Measurements from ENCODE around the gene WNT7B. TPM values are rescaled to one million over a fixed set of nuclear protein-coding genes. Genes with fewer than 3 reads are reported as not detected.

The WNT7B gene
- total RNA-seq, 6 donors from 2014 or later, result 5.2 to 15.6 (median 8.8) TPM

DNA sequence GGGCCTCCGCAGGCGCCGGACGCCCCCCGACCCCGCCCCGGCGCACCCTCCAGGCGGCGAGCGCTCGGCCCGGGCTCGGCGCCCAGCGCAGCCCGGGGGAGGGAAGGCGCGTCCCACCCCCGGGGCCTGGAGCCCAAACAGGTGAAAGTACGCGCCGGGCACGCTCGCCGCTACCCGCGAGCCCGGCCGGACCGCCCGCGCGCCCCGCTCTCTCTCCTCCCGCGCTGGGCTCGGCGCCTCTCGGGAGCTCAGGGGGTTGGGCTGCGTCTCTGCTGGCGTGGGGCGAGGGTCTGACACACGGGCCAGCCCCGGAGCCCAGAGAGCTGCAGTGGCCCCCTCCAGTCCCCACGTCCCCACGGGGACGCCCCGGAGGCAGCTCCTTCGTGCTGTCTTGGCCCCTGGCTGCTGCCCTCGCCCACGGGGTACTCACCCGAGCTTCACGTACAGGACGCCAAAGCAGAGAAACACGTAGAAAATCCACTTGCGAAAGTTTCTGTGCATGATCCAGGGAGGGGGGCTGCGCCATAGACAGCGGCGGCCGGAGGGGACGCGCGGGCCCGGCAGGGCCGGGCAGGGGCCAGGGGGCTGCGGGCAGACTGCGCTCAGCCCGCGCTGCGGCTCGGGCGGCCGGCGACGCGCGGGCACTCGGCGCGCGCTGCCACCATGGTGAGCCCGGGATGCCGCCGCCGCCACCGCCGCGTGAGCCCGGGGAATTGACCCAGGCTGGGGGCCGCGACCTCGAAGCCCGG lies 534 bp downstream of the WNT7B start:
- DNase-seq, result peak in 1 of 2 donors; percentile 87

DNA sequence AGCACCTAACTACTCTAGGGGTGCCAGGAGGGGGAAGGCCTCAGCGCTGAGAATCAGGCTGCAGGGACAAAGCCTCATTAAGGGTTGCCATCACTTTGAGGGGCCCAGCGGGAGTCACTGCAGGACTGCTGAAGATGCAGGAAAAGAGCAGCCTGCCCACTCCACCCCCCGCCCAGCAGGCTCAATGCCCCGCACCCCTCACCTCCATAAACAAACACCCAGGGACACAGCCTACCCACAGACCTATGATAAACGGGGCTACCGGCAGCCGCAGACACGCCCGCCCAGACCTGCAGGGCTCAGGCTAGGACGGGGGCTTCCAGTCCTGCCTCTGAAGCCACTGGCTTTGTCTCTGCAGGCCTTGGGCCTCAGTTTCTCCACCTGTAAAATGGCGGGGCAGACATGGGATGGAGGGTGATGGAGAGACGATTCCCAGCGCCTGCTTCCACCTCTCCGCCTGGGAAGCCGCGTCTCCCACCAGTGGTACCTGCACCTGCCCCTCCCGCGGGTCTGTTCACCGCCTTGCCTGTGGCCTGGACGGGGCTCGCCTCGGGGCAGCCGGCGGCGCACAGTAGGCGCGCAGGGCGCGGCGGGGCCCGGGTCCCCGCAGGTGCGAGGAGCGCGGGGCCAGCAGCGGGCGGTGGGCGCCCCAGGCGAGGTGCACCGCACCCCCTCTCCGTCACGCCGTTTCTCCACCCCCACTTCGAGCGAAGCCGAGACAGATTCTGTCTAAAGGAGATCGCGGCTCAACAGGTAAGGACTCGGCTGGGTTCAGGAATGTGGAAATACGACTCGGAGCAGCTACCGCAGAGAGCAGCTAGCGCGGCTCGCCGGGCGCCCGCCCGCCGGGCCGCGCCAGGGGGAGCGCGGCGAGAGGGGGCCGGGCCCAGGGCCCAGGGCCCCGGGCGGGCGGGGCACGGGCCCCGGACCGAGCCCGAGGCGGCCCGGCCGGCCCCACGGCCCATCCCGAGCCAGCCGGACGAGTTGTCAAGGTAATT lies 1.5 kb downstream of the WNT7B start:
- Histone ChIP-seq H3K4me3 (peak overlapping the region in 3 of 4 donors; percentile 49 to 53 (median 52)), H3K4me1 (peaks cover 42 to 77% (median 51%) of the 10 kb centered on the region in 4 donors)

More for the DNA sequence above, 534 bp downstream of the WNT7B start:
- Histone ChIP-seq H3K9me3 (no peaks in the 10 kb centered on the region), H3K27ac (peak overlapping the region in 2 of 4 donors; percentile 53 to 73), H3K4me1 (peaks cover 37 to 68% (median 45%) of the 10 kb centered on the region in 4 donors), H3K36me3 (no peaks in the 10 kb centered on the region), H3K4me3 (peak overlapping the region in 3 of 4 donors; percentile 49 to 53 (median 52)), H3K27me3 (peaks cover 0 to 67% (median 32%) of the 10 kb centered on the region in 4 donors)
- TF ChIP-seq POLR2AphosphoS5 (IDR thresholded peaks at IDR 0.05) (no peak), POLR2A (IDR thresholded peaks at IDR 0.05) (no peak), EP300 (IDR thresholded peaks at IDR 0.05) (no peak)
- TF ChIP-seq, protein P1, sequence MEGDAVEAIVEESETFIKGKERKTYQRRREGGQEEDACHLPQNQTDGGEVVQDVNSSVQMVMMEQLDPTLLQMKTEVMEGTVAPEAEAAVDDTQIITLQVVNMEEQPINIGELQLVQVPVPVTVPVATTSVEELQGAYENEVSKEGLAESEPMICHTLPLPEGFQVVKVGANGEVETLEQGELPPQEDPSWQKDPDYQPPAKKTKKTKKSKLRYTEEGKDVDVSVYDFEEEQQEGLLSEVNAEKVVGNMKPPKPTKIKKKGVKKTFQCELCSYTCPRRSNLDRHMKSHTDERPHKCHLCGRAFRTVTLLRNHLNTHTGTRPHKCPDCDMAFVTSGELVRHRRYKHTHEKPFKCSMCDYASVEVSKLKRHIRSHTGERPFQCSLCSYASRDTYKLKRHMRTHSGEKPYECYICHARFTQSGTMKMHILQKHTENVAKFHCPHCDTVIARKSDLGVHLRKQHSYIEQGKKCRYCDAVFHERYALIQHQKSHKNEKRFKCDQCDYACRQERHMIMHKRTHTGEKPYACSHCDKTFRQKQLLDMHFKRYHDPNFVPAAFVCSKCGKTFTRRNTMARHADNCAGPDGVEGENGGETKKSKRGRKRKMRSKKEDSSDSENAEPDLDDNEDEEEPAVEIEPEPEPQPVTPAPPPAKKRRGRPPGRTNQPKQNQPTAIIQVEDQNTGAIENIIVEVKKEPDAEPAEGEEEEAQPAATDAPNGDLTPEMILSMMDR (IDR thresholded peaks at IDR 0.05), result no peak
- ATAC-seq (ENCODE audit: low FRiP score in 2 of 2), result no peak
- 0% methylated on average over 3 to 41 of the region's 94 CpGs for WGBS, 2 donors

DNA sequence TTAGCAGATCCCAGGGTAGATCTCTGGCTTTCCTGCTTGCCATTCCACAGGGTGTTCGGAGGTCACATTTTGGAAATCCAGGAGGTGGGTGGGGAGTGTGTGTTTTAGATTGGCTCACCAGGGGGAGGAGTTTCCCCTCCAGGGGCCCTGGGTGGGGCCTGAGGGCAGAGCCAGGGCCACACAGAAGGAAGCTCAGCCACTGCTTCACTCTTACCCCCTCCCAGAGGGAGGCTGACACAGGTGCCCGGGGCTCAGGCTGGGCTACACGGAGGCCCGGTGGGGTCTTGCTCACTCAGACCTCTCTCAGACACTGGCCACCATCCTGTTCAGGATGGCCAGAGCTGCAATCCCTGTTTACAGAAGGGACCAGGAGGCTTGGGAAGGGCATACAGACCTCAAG lies 2.5 kb downstream of the WNT7B start:
- peak in 2 of 4 donors; percentile 21 to 53 for TF ChIP-seq POLR2A (IDR thresholded peaks at IDR 0.05)
- peak in 1 of 2 donors; percentile 16 for TF ChIP-seq POLR2AphosphoS5 (IDR thresholded peaks at IDR 0.05)
- TF ChIP-seq, protein P1 (IDR thresholded peaks at IDR 0.05), result no peak
- no peak overlapping the region for H3K4me3 ChIP-seq
- H3K27ac ChIP-seq, result no peak overlapping the region
- no peaks in the 10 kb centered on the region for H3K9me3 ChIP-seq
- peaks cover 42 to 77% (median 51%) of the 10 kb centered on the region in 4 donors for H3K4me1 ChIP-seq
- DNase-seq, result peak; percentile 58 to 66
- peaks cover 0 to 86% (median 38%) of the 10 kb centered on the region in 4 donors for H3K27me3 ChIP-seq
- ATAC-seq (ENCODE audit: low FRiP score in 2 of 2), result no peak
- no peaks in the 10 kb centered on the region for H3K36me3 ChIP-seq
- WGBS, 2 donors, result 13 to 22% methylated on average over 4 of the region's 4 CpGs

More for the DNA sequence above, 1.5 kb downstream of the WNT7B start:
- Histone ChIP-seq H3K27ac (peak overlapping the region in 2 of 4 donors; percentile 46 to 73), H3K36me3 (no peaks in the 10 kb centered on the region), H3K27me3 (peaks cover 0 to 76% (median 38%) of the 10 kb centered on the region in 4 donors), H3K9me3 (no peaks in the 10 kb centered on the region)
- no peak for ATAC-seq (ENCODE audit: low FRiP score in 2 of 2)
- TF ChIP-seq EP300 (IDR thresholded peaks at IDR 0.05) (no peak), POLR2AphosphoS5 (IDR thresholded peaks at IDR 0.05) (no peak), POLR2A (IDR thresholded peaks at IDR 0.05) (no peak)
- TF ChIP-seq, protein P1 (IDR thresholded peaks at IDR 0.05), result no peak
- peak; percentile 53 to 86 for DNase-seq
- 5% methylated on average over 8 to 36 of the region's 80 CpGs for WGBS, 2 donors

DNA sequence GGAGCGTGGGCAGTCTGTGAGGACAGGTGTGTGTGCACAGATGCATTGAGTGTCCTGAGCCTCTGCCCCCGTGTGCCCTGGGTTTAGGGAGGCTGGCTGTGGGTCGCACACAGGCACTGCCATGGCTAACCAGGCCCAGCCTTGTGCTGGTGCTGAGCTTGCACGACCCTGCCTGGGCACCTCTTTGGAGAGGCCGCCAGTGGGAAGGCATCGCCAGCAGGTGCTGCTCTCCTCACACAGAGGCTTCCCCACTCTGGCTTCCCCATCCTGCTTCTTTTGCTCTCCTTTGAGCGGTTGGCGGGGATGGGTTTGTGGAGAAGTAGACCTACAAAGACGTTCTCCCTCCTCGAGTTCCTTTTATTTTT lies 4.1 kb downstream of the WNT7B start:
- no peak overlapping the region for H3K27ac ChIP-seq
- H3K9me3 ChIP-seq, result no peaks in the 10 kb centered on the region
- DNase-seq (no peak), ATAC-seq (ENCODE audit: low FRiP score in 2 of 2) (no peak)
- H3K4me1 ChIP-seq, result peaks cover 26 to 61% (median 37%) of the 10 kb centered on the region in 4 donors
- H3K27me3 ChIP-seq, result peaks cover 0 to 82% (median 33%) of the 10 kb centered on the region in 4 donors
- 58 to 71% methylated on average over 8 to 9 of the region's 10 CpGs for WGBS, 2 donors
- TF ChIP-seq EP300 (IDR thresholded peaks at IDR 0.05), result no peak
- no peak for TF ChIP-seq POLR2AphosphoS5 (IDR thresholded peaks at IDR 0.05)
- no peak for TF ChIP-seq POLR2A (IDR thresholded peaks at IDR 0.05)
- TF ChIP-seq, protein P1 (IDR thresholded peaks at IDR 0.05), result no peak
- H3K36me3 ChIP-seq, result no peaks in the 10 kb centered on the region
- no peak overlapping the region for H3K4me3 ChIP-seq
